Forelimb muscle (tissue), 1 donor: ENCODE data around the gene PCDHGA3. TPM values are rescaled to one million over a fixed set of nuclear protein-coding genes. Genes with fewer than 3 reads are reported as not detected.
"Not testable (repeated sequence)": the region's sequence is repeated elsewhere in the genome, so short reads cannot be mapped to it uniquely, and the experiment has no call there.

Experiments used
- DNase-seq: peaks from one replicate; pipeline ENCODE4 v3.0.0-alpha.2; 2013; ENCODE audit warnings: low read depth
- polyA plus RNA-seq: library from polyadenylated mRNA; unstranded; fragments of 120-200 nt; gene quantifications from one replicate; pipeline ENCODE4 v1.2.1, GENCODE V29; 2013; ENCODE audit not compliant: insufficient read length

PCDHGA3 gene
- polyA plus RNA-seq, 1 donor = 1.1 TPM

DNA sequence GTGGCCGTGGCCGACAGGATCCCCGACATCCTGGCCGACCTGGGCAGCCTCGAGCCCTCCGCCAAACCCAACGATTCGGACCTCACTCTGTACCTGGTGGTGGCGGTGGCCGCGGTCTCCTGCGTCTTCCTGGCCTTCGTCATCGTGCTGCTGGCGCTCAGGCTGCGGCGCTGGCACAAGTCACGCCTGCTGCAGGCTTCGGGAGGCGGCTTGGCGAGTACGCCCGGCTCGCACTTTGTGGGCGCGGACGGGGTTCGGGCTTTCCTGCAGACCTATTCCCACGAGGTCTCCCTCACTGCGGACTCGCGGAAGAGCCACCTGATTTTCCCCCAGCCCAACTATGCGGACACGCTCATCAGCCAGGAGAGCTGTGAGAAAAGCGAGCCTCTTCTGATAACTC lies 2.4 kb downstream of the PCDHGA3 start:
- DNase-seq = not testable (repeated sequence)

DNA sequence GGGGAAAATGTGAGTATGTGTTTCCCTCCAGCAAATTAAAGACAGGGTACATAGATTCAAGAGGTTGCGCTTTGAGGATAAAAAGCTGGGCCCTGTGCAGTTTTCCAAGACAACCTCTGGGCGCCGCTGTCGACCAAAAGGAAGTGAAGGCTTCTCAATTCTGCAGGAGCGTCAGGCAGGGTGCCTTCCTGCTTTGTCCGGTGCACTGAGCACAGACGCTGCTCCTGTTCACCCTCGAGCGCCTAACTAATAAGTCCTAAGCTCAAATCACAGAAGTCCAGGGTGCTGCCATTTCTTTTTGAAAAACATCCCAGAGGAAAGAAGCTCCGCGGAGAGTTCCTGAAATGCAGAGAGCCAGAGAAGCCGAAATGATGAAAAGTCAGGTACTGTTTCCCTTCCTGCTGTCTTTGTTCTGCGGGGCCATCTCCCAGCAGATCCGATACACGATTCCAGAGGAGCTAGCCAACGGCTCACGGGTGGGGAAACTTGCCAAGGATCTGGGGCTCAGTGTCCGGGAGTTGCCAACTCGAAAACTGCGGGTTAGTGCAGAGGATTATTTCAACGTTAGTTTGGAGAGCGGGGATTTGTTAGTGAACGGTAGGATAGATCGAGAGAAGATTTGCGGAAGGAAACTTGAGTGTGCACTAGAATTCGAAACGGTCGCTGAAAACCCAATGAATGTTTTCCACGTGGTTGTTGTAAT lies 6.4 kb downstream of the PCDHGA3 start, which contains the start of gene PCDHGB1:
Gene PCDHGB1, plus strand, starts transcription at position 183 of the 703 bp plus-strand sequence. Its CDS starts 162 bp downstream, at position 345.
- no peak for DNase-seq

DNA sequence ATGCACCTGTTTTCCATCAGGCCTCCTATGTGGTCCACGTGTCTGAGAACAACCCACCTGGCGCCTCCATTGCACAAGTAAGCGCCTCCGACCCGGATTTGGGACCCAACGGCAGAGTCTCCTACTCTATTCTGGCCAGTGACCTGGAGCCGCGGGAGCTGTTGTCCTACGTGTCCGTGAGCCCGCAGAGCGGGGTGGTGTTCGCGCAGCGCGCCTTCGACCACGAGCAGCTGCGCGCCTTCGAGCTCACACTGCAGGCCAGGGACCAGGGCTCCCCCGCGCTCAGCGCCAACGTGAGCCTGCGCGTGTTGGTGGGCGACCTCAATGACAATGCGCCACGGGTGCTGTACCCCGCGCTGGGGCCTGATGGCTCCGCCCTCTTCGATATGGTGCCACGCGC lies 8.0 kb downstream of the PCDHGA3 start:
- no peak for DNase-seq

DNA sequence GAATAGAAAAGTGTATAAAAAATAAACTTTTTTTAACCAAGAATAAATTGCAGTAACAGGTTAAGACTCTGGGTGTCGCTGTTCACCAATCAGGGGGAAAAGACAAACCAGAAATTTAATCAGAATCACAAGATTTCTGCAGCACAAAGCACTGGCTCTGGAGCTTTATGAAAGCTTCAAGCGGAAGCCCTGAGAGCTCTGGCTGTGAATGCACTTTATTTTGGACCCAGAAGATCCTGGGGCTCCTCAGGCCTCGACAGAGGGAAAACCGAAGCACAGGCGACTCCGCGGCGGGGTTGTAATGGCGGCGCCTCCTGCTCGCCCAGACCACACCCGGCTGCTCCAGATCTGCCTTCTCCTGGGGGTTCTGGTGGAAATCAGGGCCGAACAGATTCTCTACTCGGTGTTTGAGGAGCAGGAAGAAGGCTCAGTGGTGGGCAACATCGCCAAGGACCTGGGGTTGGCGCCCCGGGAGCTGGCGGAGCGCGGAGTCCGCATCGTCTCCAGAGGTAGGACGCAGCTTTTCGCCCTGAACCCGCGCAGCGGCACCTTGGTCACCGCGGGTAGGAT lies 11.4 kb downstream of the PCDHGA3 start, which contains the start of gene PCDHGA4:
Gene PCDHGA4, plus strand, starts transcription at position 122 of the 570 bp plus-strand sequence. Its CDS starts 87 bp downstream, at position 209.
- DNase-seq = no peak

DNA sequence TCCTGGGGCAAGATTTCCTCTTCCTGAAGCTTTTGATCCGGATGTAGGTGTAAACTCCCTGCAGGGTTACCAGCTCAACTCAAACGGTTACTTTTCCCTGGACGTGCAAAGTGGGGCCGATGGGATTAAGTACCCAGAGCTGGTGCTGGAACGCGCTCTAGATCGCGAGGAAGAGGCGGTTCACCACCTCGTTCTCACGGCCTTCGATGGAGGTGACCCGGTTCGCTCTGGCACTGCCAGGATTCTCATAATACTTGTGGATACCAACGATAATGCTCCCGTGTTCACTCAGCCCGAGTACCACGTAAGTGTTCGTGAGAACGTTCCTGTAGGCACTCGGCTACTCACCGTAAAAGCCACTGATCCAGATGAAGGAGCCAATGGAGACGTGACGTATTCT lies 12.0 kb downstream of the PCDHGA3 start:
- no peak for DNase-seq

DNA sequence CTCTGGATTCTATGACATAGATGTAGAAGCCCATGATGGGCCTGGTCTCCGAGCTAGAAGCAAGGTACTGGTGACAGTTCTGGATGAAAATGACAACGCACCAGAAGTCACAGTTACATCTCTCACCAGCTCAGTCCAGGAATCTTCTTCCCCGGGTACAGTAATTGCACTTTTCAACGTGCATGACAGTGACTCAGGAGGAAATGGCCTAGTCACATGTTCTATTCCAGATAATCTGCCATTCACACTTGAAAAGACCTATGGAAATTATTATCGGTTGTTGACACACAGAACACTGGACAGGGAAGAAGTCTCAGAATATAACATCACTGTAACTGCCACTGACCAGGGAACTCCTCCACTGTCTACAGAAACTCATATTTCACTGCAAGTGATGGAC lies 12.5 kb downstream of the PCDHGA3 start:
- DNase-seq = no peak

DNA sequence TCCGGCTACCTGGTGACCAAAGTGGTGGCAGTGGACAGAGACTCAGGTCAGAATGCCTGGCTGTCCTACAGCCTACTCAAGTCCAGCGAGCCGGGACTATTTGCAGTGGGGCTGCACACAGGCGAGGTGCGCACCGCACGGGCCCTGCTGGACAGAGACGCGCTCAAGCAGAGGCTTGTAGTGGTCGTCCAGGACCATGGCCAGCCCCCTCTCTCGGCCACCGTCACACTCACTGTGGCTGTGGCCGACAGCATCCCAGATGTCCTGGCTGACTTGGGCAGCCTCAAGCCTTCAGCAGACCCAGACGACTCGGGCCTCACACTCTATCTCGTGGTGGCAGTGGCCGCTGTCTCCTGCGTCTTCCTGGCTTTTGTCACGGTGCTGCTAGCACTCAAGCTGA lies 13.3 kb downstream of the PCDHGA3 start:
- no peak for DNase-seq

DNA sequence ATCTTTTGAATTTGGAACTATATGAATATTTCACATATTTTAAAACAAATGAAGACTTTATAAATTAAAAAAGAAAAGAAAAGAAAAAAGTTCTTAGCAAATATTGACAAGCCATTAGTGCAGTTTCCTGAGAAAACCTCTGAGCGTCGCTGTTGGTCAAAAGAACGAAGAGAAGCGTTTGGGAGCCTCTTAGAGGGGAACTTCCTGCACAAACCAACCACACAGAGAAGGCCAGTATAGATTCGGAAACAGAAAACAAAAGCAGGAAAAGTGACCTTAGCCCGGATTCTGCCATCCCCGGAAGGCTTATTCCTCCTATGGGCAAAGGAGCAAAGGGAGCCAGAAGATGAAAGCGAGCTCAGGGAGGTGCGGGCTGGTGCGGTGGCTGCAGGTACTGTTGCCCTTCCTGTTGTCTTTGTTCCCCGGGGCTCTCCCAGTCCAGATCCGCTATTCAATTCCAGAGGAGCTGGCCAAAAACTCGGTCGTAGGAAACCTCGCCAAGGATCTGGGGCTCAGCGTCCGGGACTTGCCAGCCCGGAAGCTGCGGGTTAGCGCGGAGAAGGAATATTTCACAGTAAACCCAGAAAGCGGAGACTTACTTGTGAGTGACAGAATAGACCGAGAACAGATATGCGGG lies 16.3 kb downstream of the PCDHGA3 start, which contains the start of gene PCDHGB2:
Gene PCDHGB2, plus strand, starts transcription at position 205 of the 637 bp plus-strand sequence. Its CDS starts 142 bp downstream, at position 347.
- no peak for DNase-seq

DNA sequence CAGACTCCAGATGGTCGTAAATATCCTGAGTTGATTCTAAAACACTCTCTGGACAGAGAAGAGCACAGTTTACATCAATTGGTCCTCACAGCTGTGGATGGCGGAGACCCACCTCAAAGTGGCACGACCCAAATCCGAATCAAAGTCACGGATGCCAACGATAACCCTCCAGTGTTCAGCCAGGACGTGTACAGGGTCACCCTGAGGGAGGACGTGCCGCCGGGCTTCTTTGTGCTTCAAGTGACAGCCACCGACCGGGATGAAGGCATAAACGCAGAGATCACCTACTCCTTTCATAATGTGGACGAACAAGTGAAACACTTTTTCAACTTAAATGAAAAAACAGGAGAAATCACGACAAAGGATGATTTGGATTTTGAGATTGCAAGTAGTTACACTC lies 17.1 kb downstream of the PCDHGA3 start:
- no peak for DNase-seq

DNA sequence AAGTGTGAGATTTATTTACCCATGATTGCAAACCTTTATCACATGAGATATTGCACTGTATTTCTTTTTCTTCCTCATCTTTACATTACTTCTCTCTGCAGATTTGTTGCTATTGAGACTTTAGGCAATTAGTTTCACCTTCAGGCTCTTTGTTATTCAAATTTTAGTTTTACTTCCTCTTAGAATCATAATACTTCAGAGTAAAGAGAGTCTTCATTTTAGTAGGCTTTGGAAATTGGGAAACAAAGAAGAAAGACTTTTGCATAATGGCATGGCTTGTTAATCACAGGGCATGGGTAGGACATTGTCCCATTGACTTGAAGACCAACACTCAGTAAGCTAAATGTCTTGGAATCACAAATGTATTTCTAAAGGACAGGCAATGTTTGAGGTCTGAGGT lies 19.1 kb downstream of the PCDHGA3 start:
- DNase-seq = no peak

DNA sequence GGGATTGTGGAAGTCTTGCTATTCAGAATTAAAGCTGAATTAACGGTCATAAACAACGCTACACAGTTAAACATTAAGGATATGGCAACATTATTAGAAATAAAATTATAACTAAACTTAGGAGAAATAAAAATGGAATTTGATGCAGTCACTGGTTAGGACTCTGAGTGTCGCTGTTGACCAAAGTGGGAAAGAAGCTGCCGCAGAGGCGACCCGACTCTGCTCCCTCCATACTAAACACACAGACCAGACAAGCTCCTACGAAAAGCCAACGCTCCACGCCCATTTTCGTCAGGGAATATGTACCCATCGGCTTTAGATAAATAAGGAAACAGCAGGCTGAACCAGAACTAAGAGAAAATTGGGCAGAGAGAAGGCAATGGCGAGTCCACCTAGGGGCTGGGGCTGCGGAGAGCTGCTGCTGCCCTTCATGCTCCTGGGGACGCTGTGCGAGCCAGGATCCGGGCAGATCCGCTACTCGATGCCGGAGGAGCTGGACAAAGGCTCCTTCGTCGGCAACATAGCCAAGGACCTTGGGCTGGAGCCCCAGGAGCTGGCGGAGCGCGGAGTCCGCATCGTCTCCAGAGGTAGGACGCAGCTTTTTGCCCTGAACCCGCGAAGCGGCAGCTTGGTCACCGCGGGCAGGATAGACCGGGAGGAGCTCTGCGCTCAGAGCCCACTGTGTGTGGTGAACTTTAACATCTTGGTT lies 20.5 kb downstream of the PCDHGA3 start, which contains the start of gene PCDHGA5:
Gene PCDHGA5, plus strand, starts transcription at position 211 of the 709 bp plus-strand sequence. Its CDS starts 169 bp downstream, at position 380.
- DNase-seq = no peak

DNA sequence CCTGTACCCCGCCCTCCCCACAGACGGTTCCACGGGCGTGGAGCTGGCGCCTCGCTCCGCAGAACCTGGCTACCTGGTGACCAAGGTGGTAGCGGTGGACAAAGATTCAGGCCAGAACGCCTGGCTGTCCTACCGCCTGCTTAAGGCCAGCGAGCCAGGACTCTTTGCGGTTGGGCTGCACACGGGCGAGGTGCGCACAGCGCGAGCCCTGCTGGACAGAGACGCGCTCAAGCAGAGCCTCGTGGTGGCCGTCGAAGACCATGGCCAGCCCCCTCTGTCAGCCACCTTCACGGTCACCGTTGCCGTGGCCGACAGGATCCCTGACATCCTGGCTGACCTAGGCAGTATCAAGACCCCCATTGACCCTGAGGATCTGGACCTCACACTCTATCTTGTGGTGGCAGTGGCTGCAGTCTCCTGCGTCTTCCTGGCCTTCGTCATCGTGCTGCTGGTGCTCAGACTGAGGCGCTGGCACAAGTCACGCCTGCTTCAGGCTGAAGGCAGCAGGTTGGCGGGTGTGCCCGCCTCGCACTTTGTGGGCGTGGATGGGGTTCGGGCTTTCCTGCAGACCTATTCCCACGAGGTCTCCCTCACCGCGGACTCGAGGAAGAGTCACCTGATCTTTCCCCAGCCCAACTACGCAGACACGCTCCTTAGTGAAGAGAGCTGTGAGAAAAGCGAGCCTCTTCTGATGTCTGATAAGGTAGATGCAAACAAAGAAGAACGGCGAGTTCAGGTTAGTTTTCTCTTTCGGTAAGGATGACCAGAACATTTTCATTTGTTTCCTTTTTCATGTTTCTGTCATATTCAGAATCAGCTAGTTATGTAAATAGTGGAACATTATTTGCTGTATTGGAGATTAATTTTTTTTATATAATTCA lies 22.6 kb downstream of the PCDHGA3 start:
- DNase-seq = no peak

DNA sequence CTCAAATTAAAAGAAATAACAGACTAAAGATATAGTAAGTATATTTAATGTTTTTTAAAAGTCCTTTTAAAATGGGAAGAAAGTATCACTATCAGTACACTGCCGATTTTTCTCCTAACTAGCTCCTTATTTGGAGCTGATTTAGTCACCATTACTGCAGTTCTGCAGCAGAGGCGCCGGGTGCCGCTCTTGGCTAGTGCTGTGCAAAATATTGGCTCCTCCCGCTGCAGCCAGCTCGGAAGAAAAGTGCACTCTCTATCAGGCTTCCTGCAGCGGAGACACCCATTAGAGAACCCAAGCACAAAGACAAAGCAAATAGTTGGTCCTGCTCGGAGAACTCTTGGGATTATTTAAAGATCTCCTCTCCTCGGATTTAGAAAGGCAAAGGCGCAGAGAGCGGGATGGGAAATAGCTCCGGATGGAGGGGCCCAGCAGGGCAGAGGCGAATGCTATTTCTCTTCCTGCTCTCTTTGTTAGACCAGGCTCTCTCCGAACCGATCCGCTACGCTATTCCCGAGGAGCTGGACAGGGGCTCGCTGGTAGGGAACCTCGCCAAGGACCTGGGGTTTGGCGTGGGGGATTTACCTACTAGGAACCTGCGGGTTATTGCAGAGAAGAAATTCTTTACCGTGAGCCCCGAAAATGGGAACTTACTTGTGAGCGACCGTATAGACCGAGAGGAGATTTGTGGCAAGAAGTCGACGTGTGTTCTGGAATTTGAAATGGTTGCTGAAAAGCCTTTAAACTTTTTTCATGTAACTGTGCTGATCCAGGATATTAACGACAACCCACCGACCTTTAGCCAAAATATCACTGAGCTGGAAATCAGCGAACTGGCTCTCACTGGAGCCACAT lies 26.6 kb downstream of the PCDHGA3 start, which contains the start of gene PCDHGB3:
Gene PCDHGB3, plus strand, starts transcription at position 249 of the 855 bp plus-strand sequence. Its CDS starts 153 bp downstream, at position 402.
- no peak for DNase-seq

DNA sequence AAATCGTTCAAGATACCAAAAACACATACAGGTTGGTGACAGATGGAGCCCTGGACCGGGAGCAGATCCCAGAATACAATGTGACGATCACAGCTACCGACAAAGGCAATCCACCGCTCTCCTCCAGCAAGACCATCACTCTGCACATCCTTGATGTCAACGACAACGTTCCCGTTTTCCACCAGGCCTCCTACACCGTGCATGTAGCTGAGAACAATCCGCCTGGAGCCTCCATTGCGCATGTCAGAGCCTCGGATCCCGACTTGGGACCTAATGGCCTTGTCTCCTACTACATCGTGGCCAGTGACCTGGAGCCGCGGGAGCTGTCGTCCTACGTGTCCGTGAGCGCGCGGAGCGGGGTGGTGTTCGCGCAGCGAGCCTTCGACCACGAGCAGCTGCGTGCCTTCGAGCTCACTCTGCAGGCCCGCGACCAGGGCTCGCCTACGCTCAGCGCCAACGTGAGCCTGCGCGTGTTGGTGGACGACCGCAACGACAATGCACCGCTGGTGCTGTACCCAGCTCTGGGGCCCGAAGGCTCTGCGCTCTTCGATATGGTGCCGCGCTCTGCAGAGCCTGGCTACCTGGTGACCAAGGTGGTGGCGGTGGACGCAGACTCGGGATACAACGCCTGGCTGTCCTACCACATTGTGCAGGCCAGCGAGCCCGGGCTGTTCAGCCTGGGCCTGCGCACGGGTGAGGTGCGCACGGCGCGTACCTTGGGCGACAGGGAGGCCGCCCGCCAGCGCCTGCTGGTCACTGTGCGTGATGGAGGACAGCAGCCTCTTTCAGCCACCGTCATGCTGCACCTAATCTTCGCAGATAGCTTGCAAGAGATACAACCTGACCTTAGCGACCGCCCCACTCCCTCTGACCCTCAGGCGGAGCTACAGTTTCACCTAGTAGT lies 28.2 kb downstream of the PCDHGA3 start:
- DNase-seq = no peak

DNA sequence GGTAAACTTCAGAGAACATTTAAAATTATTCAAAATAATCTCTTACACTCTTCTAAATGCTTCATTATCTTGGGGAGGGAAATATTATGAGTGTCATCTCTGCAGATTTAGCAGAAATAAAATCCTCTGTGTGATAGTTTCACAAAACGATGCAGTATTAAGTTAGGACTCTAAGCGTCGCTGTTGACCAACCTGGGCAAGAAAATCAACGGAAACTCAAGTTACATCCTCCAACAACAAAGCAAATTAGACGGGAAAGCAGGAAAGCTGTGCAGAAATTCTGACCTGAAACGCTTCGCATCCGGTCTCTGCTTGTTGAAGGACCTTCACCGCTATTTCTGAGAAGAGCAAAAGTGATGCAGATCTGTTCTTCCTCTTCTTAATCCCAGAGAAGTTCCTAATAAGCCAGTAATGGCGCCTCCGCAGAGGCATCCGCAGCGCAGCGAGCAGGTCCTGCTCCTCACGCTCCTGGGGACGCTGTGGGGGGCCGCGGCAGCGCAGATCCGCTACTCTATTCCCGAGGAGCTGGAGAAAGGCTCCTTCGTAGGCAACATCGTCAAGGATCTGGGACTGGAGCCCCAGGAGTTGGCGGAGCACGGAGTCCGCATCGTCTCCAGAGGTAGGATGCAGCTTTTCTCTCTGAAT lies 30.2 kb downstream of the PCDHGA3 start, which contains the start of gene PCDHGA6:
Gene PCDHGA6, plus strand, starts transcription at position 219 of the 645 bp plus-strand sequence. Its CDS starts 193 bp downstream, at position 412.
- no peak for DNase-seq

DNA sequence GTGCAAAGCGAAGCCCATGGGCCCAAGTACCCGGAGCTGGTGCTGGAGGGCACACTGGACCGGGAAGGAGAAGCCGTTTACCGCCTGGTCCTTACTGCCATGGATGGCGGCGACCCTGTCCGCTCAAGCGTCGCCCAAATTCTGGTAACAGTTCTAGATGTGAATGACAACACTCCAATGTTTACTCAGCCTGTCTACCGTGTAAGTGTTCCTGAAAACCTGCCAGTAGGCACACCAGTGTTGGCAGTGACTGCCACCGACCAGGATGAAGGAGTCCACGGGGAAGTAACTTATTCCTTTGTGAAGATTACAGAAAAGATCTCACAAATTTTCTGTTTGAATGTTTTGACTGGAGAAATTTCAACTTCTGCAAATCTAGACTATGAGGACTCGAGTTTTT lies 31.0 kb downstream of the PCDHGA3 start:
- no peak for DNase-seq

DNA sequence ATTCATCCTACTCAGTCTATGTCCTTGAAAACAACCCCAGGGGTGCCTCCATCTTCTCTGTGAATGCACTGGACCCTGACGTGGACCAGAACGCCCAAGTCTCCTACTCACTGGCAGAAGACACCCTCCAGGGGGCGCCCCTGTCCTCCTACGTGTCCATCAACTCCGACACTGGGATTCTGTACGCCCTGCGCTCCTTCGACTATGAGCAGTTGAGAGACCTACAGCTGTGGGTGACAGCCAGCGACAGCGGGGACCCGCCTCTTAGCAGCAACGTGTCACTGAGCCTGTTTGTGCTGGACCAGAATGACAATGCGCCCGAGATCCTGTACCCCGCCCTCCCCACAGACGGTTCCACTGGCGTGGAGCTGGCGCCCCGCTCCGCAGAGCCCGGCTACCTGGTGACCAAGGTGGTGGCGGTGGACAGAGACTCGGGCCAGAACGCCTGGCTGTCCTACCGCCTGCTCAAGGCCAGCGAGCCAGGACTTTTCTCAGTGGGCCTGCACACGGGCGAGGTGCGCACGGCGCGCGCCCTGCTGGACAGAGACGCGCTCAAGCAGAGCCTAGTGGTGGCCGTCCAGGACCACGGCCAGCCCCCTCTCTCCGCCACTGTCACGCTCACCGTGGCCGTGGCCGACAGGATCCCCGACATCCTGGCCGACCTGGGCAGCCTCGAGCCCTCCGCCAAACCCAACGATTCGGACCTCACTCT lies 32.0 kb downstream of the PCDHGA3 start:
- DNase-seq = not testable (repeated sequence)
